Measurements from ENCODE around the gene TECR. TPM values are rescaled to one million over a fixed set of nuclear protein-coding genes. Genes with fewer than 3 reads are reported as not detected.
A peak's percentile ranks its signal among the peaks of the same experiment; 100 is the strongest.

Gene TECR
- total RNA-seq, 1 experiment from 2014 or later: 232 TPM

DNA sequence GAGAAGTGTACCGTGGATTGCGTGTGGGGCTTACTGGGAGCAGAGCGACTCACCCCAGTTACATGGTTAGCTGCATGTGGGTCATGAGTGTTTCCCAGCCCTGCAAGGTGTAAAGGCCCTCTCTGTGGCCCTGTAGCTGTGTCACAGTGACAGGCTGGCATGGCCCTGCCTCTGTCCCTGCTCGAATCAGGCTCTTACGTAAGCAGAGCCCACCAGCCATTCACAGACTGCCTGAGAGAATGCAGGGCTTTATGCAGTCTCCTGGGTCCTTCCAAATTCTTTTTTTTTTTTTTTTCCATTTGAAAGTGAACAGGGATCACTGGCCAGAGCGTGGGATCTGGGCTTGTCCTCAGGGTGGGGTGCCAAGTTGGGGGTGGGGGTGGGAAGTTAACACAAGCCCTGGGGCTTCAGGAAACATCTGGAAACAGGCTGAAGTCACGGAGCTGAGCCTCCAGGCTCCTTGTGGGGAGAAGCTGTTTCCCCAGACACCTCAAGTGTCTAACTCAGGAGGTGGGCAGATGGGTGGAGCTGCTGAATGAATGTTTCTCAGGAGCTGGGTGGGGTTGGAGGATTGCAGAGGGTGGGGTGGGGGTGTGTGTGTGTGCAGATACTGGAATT lies 13.4 kb downstream of the TECR start:
- peaks cover 90% of the 10 kb centered on the region for H3K79me2 ChIP-seq (ENCODE audit: insufficient read depth, low read length)
- no peak overlapping the region for H3K4me3 ChIP-seq (replicated peaks in 1 of 2; ENCODE audit: low read depth in 1 of 2, low read length in 2 of 2)
- no peaks in the 10 kb centered on the region for H3K9me3 ChIP-seq (ENCODE audit: control insufficient read depth in 1 of 2, insufficient read depth in 1 of 2, low read depth in 1 of 2, low read length in 2 of 2)
- no peak for TF ChIP-seq CBX3 (IDR thresholded peaks at IDR 0.05; ENCODE audit: low read depth)
- no peak for TF ChIP-seq JUND (IDR thresholded peaks at IDR 0.05)
- no peak for TF ChIP-seq POLR2A (IDR thresholded peaks at IDR 0.05; ENCODE audit: borderline replicate concordance, extremely low read depth, insufficient read depth, insufficient read length)
- no peak for TF ChIP-seq ELF1 (IDR thresholded peaks at IDR 0.05; ENCODE audit: borderline replicate concordance, low read depth)
- no peak for TF ChIP-seq FOSL1 (IDR thresholded peaks at IDR 0.05; ENCODE audit: low read depth)
- TF ChIP-seq, protein P1, sequence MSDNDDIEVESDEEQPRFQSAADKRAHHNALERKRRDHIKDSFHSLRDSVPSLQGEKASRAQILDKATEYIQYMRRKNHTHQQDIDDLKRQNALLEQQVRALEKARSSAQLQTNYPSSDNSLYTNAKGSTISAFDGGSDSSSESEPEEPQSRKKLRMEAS (IDR thresholded peaks at IDR 0.05): no peak
- no peak for TF ChIP-seq RAD21 (IDR thresholded peaks at IDR 0.05; ENCODE audit: low read depth)
- TF ChIP-seq YY1 (IDR thresholded peaks at IDR 0.05; ENCODE audit: extremely low read depth, insufficient replicate concordance, low read depth, low read length): no peak
- TF ChIP-seq ZFX (IDR thresholded peaks at IDR 0.05): no peak
- no peak for TF ChIP-seq EGR1 (IDR thresholded peaks at IDR 0.05; ENCODE audit: low read depth)
- TF ChIP-seq, protein P2, sequence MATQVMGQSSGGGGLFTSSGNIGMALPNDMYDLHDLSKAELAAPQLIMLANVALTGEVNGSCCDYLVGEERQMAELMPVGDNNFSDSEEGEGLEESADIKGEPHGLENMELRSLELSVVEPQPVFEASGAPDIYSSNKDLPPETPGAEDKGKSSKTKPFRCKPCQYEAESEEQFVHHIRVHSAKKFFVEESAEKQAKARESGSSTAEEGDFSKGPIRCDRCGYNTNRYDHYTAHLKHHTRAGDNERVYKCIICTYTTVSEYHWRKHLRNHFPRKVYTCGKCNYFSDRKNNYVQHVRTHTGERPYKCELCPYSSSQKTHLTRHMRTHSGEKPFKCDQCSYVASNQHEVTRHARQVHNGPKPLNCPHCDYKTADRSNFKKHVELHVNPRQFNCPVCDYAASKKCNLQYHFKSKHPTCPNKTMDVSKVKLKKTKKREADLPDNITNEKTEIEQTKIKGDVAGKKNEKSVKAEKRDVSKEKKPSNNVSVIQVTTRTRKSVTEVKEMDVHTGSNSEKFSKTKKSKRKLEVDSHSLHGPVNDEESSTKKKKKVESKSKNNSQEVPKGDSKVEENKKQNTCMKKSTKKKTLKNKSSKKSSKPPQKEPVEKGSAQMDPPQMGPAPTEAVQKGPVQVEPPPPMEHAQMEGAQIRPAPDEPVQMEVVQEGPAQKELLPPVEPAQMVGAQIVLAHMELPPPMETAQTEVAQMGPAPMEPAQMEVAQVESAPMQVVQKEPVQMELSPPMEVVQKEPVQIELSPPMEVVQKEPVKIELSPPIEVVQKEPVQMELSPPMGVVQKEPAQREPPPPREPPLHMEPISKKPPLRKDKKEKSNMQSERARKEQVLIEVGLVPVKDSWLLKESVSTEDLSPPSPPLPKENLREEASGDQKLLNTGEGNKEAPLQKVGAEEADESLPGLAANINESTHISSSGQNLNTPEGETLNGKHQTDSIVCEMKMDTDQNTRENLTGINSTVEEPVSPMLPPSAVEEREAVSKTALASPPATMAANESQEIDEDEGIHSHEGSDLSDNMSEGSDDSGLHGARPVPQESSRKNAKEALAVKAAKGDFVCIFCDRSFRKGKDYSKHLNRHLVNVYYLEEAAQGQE (IDR thresholded peaks at IDR 0.05; ENCODE audit: low read depth): no peak
- no peak for TF ChIP-seq CEBPB (IDR thresholded peaks at IDR 0.05; ENCODE audit: low read depth)
- TF ChIP-seq EZH2 (IDR thresholded peaks at IDR 0.05): no peak
- TF ChIP-seq ZNF274 (IDR thresholded peaks at IDR 0.05; ENCODE audit: low read depth, low read length): no peak
- TF ChIP-seq SP1 (IDR thresholded peaks at IDR 0.05; ENCODE audit: low read depth): no peak
- TF ChIP-seq ATF3 (IDR thresholded peaks at IDR 0.05): no peak
- H3K4me1 ChIP-seq (ENCODE audit: control insufficient read depth in 1 of 2, insufficient read depth in 2 of 2, low read length in 2 of 2): peaks cover 0 to 16% of the 10 kb centered on the region in 2 experiments; a peak in 2 of 4 replicates
- no peak overlapping the region for H2AFZ ChIP-seq (ENCODE audit: low read depth, low read length, poor library complexity, severe bottlenecking)
- H4K20me1 ChIP-seq (ENCODE audit: insufficient read depth): no peaks in the 10 kb centered on the region
- RAD21 ChIA-PET (ENCODE audit: low non-redundant PET in 1 of 2, low total read pairs in 2 of 2, uncharacterized antibody in 2 of 2, unreplicated experiment in 2 of 2): no interaction called here
- H3K36me3 ChIP-seq (ENCODE audit: control insufficient read depth in 1 of 2, insufficient read depth in 2 of 2, low read length in 2 of 2): peaks cover 0 to 6% of the 10 kb centered on the region in 2 experiments; a peak in 2 of 4 replicates
- BruUV-seq (replicated peaks): no TSS peak
- POLR2A ChIA-PET: interaction anchor here (0.9 to 1.0 kb wide), 2 partner anchors 12 to 23 kb away, joined by 3 read pairs; no protein-coding TSS in a partner anchor
- CTCF ChIA-PET: interaction anchor here (1.1 kb wide), 1 partner anchor 14 kb away, joined by 3 read pairs; no protein-coding TSS in a partner anchor
- no peaks in the 10 kb centered on the region for H3K27me3 ChIP-seq (ENCODE audit: insufficient read depth, low read length)
- H3K9me2 ChIP-seq (ENCODE audit: insufficient read depth): no peaks in the 10 kb centered on the region
- H3K4me2 ChIP-seq (ENCODE audit: low read length): no peak overlapping the region
- peak; percentile 30; the same call in 1 of the 2 replicates for ATAC-seq
- H3K9ac ChIP-seq (ENCODE audit: low read length): no peak overlapping the region
- intact Hi-C loops (cut with micrococcal nuclease): no loop called here
- DNase-seq (ENCODE audit: low read depth, low spot score): no peak
- no peak overlapping the region for H3K27ac ChIP-seq (ENCODE audit: low read depth, low read length)
